ENCODE results near the gene CFD.

Gene CFD

GRCh38 chr19:892243-892893, 32.9 kb downstream of the CFD start:
- DNase-seq, result no peak

GRCh38 chr19:892894-893689, 33.6 kb downstream of the CFD start, which contains the start of the genes MED16 and RNU6-9:
Gene MED16 (minus strand): TSS chr19:893187. CDS start chr19:891131, 2,056 bp downstream.
Gene RNU6-9 (plus strand): TSS chr19:893484.
- DNase-seq, result peak; percentile 92

- DNase-seq, result no peak
These were observed 37.0 kb downstream of the CFD start for GRCh38 chr19:896434-896833.

- no peak for DNase-seq
These were observed 37.5 kb downstream of the CFD start for GRCh38 chr19:896999-897398.

- no peak for DNase-seq
These were observed 38.1 kb downstream of the CFD start for GRCh38 chr19:897442-898039.

- DNase-seq, result peak; percentile 10
These were observed 39.2 kb downstream of the CFD start for GRCh38 chr19:898663-899062.

- no peak for DNase-seq
These were observed 40.0 kb downstream of the CFD start for GRCh38 chr19:899336-900042.

- no peak for DNase-seq
These were observed 40.5 kb downstream of the CFD start for GRCh38 chr19:900043-900301.

- DNase-seq, result no peak
These were observed 41.0 kb downstream of the CFD start for GRCh38 chr19:900302-901111.

GRCh38 chr19:901216-902092, 42.0 kb downstream of the CFD start:
- DNase-seq, result no peak

- DNase-seq, result no peak
These were observed 42.6 kb downstream of the CFD start for GRCh38 chr19:902093-902370.

- DNase-seq, result no peak
These were observed 43.2 kb downstream of the CFD start for GRCh38 chr19:902446-903226.

GRCh38 chr19:903266-903797, 43.9 kb downstream of the CFD start:
- no peak for DNase-seq

- no peak for DNase-seq
These were observed 45.1 kb downstream of the CFD start for GRCh38 chr19:904545-904944.

GRCh38 chr19:906480-906879, 47.0 kb downstream of the CFD start:
- DNase-seq, result no peak

GRCh38 chr19:907183-907853, 47.9 kb downstream of the CFD start:
- no peak for DNase-seq

- no peak for DNase-seq
These were observed 52.0 kb downstream of the CFD start for GRCh38 chr19:911197-912033.

- no peak for DNase-seq
These were observed 53.0 kb downstream of the CFD start for GRCh38 chr19:912181-913079.

Measured in NCI-H1436 (cell line).